Psoas muscle (tissue), 8 donors: ENCODE data around the gene KDM4C. TPM values are rescaled to one million over a fixed set of nuclear protein-coding genes. Genes with fewer than 3 reads are reported as not detected.

Source experiments
- ATAC-seq, 4 donors: fragments of 200-7000 bp; cut with Tn5 transposase; one replicate each; pipeline ENCODE4 v1.9.1; 2020; ENCODE audit warnings: moderate library complexity in 3 of 4, mild to moderate bottlenecking in 2 of 4
- DNase-seq, 2 donors: peaks; one replicate each; pipeline ENCODE4 v3.0.0-alpha.2; 2020
- H3K27ac ChIP-seq: fragments of 200-600 bp; one replicate; pipeline ENCODE4 v1.8.0; 2022
- H3K27me3 ChIP-seq, 3 donors: fragments of 200-600 bp in 1 of 3; one replicate each; pipeline versions ENCODE4 v1.6.1 to v1.8.0; 2013 to 2022; ENCODE audit warnings: low read length in 2 of 3, mild to moderate bottlenecking in 2 of 3, moderate library complexity in 1 of 3; ENCODE audit not compliant: insufficient read depth in 3 of 3
- H3K36me3 ChIP-seq, 2 donors: fragments of 200-600 bp in 1 of 2; one replicate each; pipeline versions ENCODE4 v1.6.1 to v1.8.0; 2013 to 2022; ENCODE audit warnings: low read depth in 1 of 2, mild to moderate bottlenecking in 1 of 2, moderate library complexity in 1 of 2; ENCODE audit not compliant: insufficient read depth in 1 of 2
- H3K4me1 ChIP-seq: fragments of 200-600 bp; one replicate; pipeline ENCODE4 v1.8.0; 2022
- H3K4me3 ChIP-seq: fragments of 200-600 bp; one replicate; pipeline ENCODE4 v1.8.0; 2022; ENCODE audit warnings: mild to moderate bottlenecking
- H3K9me3 ChIP-seq: fragments of 200-600 bp; one replicate; pipeline ENCODE4 v1.8.0; 2022
- CTCF ChIP-seq: fragments of 200-600 bp; IDR thresholded peaks from one replicate; pipeline ENCODE4 v1.8.0; 2022; ENCODE audit warnings: antibody characterized with exemption
- WGBS, 3 donors: extraction: QIAGEN DNeasy Blood & Tissue Kit; methylation state at CpG; one replicate each; pipeline versions ENCODE4 v1.1.6 to v1.1.7; 2013; 5-methylcytosine and 5-hydroxymethylcytosine counted together
- intact Hi-C, 2 donors: fragments of 100-400 bp; cut with DNase I; formaldehyde crosslinking; loops; one replicate each; pipeline versions ENCODE4 v1.11.0 to v1.14.2; 2022
- polyA plus RNA-seq, 3 donors: library from polyadenylated mRNA; stranded (reverse); fragments of 200-250 nt; gene quantifications; one replicate each; pipeline ENCODE4 v1.2.3, GENCODE V29; 2013
- total RNA-seq, 4 donors: library from RNA; stranded (reverse); fragmentation: NEBNext Ultra II Directional in 2 of 4; extraction: Animal tissue kit (Norgen Biotek cat#: 25700) in 2 of 4; gene quantifications; one replicate each; pipeline versions ENCODE4 v1.2.1 to v1.2.4, GENCODE V29; 2021 to 2023
- donor health status: healthy with polysubstance abuse.
- donor health status: DM: no; HTN: no; CAD: no; lungs with moderate emphysema.
- donor health status: Bipolar disorder and iron deficiency.
- donor health status: healthy.
- donor health status: DM: yes; HTN: yes; CAD: no.
- donor health status: DM: no; HTN: no; CAD: no.
- donor health status: DM: no; HTN: no; CAD: no.
- donor health status: DM: yes; HTN: yes; CAD: no.

The KDM4C gene
- total and polyA plus RNA-seq, 7 donors, result 2.7 to 13.0 (median 10.1) TPM

GRCh38 chr9:6757132-6757455 lies 679 bp upstream of the KDM4C start:
- H3K27me3 ChIP-seq, result no peaks in the 10 kb centered on the region
- TF ChIP-seq CTCF, result no peak

GRCh38 chr9:6758248-6758497 lies 400 bp downstream of the KDM4C start:
- H3K27me3 ChIP-seq, result no peaks in the 10 kb centered on the region
- TF ChIP-seq CTCF, result no peak
- peak overlapping the region; percentile 98 for H3K4me3 ChIP-seq
- peak in 1 of 2 donors; percentile 75 for DNase-seq
- peaks cover 3% of the 10 kb centered on the region for H3K9me3 ChIP-seq
- peak; percentile 43 to 58 (median 50) for ATAC-seq
- WGBS, 3 donors, result 0 to 1% (median 0%) methylated on average over 20 to 35 of the region's 35 CpGs
- intact Hi-C loops, result loop anchor here in 1 of 2 donors (10.0 kb wide), 1 partner anchor 53 kb away; no protein-coding TSS in a partner anchor
- peaks cover 18% of the 10 kb centered on the region for H3K4me1 ChIP-seq
- peak overlapping the region; percentile 100 for H3K27ac ChIP-seq
- H3K36me3 ChIP-seq, result no peaks in the 10 kb centered on the region

More at GRCh38 chr9:6757132-6757455, 679 bp upstream of the KDM4C start:
- intact Hi-C loops, result loop anchor here in 1 of 2 donors (10.0 kb wide), 1 partner anchor 52 kb away; no protein-coding TSS in a partner anchor
- peak overlapping the region; percentile 98 for H3K4me3 ChIP-seq
- DNase-seq, result no peak
- 0 to 1% (median 1%) methylated on average over 14 of the region's 14 CpGs for WGBS, 3 donors
- H3K27ac ChIP-seq, result peak overlapping the region; percentile 100
- no peaks in the 10 kb centered on the region for H3K9me3 ChIP-seq
- peaks cover 18% of the 10 kb centered on the region for H3K4me1 ChIP-seq
- H3K36me3 ChIP-seq, result no peaks in the 10 kb centered on the region
- peak; percentile 70 to 76 (median 74) for ATAC-seq

- Histone ChIP-seq H3K4me3 (peak overlapping the region; percentile 98), H3K4me1 (peaks cover 18% of the 10 kb centered on the region), H3K27ac (peak overlapping the region; percentile 100), H3K27me3 (no peaks in the 10 kb centered on the region), H3K9me3 (peaks cover 6% of the 10 kb centered on the region), H3K36me3 (no peaks in the 10 kb centered on the region)
- intact Hi-C loops, result loop anchor here in 1 of 2 donors (10.0 kb wide), 1 partner anchor 54 kb away; no protein-coding TSS in a partner anchor
- peak; percentile 26 to 51 (median 40) for ATAC-seq
- no peak for TF ChIP-seq CTCF
- DNase-seq, result peak; percentile 35 to 64
- WGBS, 3 donors, result 0 to 1% (median 1%) methylated on average over 38 to 42 of the region's 42 CpGs
Observed at GRCh38 chr9:6758498-6759184, 868 bp downstream of the KDM4C start.

- Histone ChIP-seq H3K4me1 (peaks cover 22% of the 10 kb centered on the region), H3K9me3 (peaks cover 6% of the 10 kb centered on the region), H3K27ac (peak overlapping the region; percentile 100), H3K36me3 (no peaks in the 10 kb centered on the region), H3K4me3 (peak overlapping the region; percentile 98), H3K27me3 (no peaks in the 10 kb centered on the region)
- 39 to 41% (median 41%) methylated on average over 27 of the region's 27 CpGs for WGBS, 3 donors
- intact Hi-C loops, result loop anchor here in 1 of 2 donors (10.0 kb wide), 1 partner anchor 55 kb away; no protein-coding TSS in a partner anchor
- TF ChIP-seq CTCF, result no peak
- DNase-seq, result no peak
- no peak for ATAC-seq
Observed at GRCh38 chr9:6759185-6759977, 1.6 kb downstream of the KDM4C start.
